D721Med (cell line): Measurements from ENCODE around the gene MPV17L.

Experiments
- DNase-seq: peaks from one replicate; pipeline ENCODE4 v3.0.0; 2011; ENCODE audit warnings: low spot score; ENCODE audit not compliant: insufficient read length
- FAIRE-seq: peaks from 2 replicates; lab custom pipeline; 2011; peaks lifted over from hg19 to GRCh38; lab: Jason Lieb, UNC
- CTCF ChIP-seq: IDR thresholded peaks from 2 replicates; pipeline ENCODE4 v1.5.1; 2012; ENCODE audit warnings: mild to moderate bottlenecking, control low read depth; ENCODE audit not compliant: insufficient read depth; ENCODE audit errors: missing control alignments

Gene MPV17L

GRCh38 chr16:15461376-15461775 lies 65.8 kb downstream of the MPV17L start:
- DNase-seq (no peak), FAIRE-seq (no peak)
- no peak for TF ChIP-seq CTCF
